Inflammatory macrophage (primary cell): ENCODE data around the gene BTBD9.

Source experiments
- DNase-seq, 2 donors: peaks; one replicate each; pipeline ENCODE4 v3.0.0-alpha.2; 2020 to 2022

The BTBD9 gene

DNA sequence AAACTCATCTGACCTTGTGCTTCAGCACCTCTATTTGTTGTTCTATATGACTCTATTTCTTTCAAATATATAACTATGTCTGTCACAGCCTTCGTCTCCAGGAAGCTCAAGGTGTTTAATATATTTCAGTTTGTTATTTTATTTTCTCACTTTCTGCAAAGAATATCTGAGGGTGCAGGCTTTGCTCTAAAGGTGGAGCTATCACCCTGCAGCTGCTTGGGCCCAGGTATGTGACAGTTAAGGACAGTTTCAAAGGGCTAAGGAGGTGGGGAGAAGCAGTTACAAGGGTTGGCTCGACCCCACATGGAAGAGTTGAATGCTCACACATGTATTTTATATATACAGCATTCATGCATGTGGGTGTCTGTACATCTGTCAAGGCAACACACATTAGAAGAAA lies 405.6 kb downstream of the BTBD9 start:
- DNase-seq: no peak

DNA sequence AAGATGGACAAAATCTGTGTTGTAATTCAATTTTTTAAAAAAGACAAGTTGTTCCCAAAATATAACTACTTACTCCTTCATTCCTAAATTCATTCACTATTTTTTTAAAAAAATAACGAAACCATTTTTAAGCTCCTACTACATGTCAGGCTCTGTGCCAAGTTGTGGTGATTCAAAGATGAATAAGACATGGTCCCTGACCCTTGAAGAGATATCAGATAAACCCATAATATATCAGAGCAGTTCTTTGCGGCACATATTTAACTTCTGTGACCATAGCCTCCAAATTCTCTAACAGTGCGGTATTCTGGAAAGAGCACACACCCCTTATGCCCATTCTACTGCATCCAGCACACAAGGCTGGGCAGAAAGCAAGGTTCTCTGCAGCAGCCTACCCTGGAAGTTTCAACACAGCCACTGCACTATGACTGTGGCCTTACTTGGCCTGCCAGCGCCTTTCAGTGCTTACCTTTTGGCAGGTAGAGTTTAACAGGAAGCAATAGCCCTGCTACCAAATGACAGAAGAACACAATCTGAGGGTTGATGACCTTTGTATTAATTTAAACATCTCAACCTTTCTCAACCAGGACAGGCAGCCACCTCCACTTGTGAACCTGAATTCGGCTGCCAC lies 406.5 kb downstream of the BTBD9 start:
- no peak for DNase-seq

- no peak for DNase-seq
Observed at GRCh38 chr6:38225766-38226165, 414.0 kb downstream of the BTBD9 start.

DNA sequence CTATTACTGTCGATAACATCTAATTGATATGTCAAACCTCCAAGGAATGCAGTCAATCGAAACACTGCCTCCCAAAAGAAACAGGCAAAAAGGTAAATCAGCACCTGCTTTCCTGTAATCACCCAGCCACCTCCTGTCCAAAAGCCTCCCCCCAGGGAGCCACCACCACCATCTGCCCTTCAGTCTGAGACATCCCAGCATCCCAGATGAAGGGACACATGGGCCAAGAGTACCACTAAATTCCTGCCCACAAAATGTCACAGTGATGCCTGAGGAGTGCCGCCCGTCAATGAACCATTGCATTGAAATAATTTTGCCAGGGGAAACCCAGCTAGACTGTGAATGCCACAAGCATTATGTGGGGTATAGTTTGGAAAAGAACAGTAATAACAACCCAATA lies 418.5 kb downstream of the BTBD9 start:
- no peak for DNase-seq

DNA sequence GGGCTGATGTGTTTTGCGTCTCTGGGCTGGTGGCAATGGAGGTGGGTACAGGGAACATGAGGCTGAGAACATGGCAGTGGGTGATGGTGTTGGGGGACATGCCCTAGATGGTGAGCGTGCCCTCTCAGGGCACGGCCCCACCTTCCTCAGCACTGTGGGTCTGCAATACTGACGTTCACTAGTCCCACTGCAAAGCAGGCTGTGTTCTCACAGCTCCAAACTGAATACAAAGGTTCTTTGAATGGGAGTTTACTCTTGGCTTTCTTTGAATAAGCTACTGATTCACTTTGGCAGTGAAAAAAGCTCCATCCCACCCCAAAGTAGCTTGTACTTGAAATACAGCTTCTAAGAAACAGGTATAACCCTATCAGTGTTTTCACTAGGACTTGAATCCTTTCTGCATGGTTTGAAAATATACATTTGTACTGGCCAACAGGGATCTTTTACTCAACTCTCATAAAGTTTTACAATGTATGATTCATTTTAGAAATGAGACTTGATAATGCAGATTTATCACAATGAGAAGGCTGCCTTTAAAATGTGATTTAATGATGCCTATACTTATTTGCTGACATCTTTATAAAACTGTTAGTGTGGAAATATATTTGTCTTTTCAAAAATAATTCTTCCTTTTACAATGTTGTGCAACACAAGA lies 419.5 kb downstream of the BTBD9 start:
- DNase-seq: no peak

DNA sequence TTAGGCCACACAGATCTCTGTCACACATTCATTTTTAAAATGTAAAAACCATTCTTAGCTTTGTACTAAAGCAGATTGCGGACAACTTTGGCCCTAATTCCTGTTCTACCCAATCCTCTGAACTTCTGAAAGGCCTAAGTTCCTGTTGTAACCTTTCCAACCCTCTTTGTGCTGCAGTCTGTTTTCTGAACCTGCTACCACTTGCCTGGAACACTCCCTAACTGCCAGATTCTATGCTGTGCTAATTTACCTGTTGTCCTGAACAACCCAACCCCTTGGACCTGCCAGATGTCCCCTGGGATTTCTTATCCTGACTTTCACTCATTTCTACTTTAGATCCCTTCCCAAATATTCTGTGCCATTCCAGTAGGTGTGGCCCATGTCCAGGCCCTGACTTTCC lies 421.5 kb downstream of the BTBD9 start:
- DNase-seq: no peak

DNA sequence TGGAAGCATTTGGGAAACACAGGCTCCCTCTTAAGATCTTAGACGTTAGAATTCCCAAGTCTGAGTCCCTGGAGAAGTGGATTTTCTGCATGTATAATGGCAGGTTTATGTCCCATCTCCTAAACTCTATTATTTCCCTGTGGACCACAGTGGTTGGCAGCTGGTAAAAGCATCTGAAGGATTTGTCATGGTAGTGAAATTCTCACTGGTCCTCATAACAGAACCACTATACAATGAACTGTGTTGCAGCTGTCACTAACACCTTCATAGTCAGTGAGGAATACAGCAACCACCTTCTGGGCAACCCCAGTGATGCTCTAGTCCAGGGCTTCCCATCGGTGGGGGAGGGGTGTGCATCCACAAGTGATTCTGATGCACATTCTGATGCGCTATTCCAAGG lies 423.3 kb downstream of the BTBD9 start:
- DNase-seq: no peak

DNA sequence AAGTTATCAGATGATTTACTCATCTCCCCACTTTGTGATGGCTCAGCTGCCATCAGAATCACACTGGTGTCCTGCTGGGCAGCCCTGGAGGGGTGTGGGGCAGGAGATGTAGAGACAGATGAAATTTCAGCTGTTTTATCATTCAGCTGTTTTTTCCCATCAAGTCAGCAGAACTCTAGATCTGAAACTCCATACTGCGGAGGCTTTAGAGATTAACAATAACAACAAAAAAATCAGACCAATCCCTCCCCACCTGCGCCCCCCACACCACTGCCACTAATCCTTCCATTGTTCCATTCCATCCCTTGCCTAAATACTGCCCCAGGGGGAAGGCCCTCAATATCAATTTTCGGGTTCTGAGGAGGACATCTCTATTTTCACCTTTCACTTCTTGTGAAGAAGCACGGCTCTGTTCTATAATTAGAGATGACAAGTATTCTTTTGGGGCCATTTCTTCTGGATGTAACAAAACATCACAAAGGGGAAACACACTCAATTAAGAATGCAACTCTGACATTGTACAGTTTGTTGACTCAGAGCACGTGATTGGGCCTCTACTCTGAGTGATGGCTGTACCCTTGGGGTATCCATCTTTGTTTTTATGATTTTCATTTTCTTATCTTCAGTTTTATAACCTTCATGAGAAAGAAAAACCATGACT lies 423.9 kb downstream of the BTBD9 start:
- DNase-seq: no peak

DNA sequence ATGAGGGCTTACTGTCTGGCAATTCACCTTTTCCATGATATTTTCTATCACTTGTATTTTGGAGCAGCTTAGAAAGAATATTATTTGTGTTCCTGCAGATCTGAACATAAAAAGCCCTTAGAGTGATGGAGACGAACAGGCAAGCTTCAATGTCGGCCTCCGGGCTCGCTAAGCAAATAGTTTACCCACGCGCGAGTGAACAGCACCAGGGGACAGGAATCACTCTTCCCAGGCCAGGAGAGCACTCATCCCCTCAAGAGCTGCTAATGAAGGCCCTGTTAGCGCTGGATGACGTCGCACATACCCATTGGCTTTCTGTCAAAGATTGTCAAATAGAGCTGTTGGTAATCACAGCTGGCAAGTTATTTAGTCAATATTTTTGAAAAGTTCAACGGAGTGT lies 424.5 kb downstream of the BTBD9 start:
- no peak for DNase-seq

GRCh38 chr6:38214159-38214558 lies 425.6 kb downstream of the BTBD9 start:
- DNase-seq: no peak

- DNase-seq: no peak
Observed at GRCh38 chr6:38213251-38213658, 426.5 kb downstream of the BTBD9 start.

GRCh38 chr6:38212579-38212978 lies 427.1 kb downstream of the BTBD9 start:
- DNase-seq: no peak

DNA sequence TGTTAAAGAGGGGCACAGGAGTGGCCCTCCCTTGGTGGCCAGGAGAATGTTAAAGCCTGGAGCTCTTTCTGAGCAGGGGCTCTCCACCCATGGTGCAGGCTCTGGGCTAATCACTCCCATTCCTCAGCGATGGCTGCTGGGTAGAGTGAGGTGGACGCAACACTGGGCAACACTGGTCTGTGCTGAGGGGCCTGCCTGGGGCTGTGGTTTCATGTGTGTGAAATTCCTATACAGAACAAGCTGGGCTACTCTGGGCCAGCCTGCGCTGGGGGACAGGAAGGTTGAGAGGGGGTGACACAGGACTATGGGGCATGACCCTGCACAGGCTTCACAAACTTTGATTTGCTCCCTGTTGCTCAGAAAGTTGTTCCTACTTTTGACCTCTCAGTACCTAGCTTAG lies 427.6 kb downstream of the BTBD9 start:
- DNase-seq: no peak

DNA sequence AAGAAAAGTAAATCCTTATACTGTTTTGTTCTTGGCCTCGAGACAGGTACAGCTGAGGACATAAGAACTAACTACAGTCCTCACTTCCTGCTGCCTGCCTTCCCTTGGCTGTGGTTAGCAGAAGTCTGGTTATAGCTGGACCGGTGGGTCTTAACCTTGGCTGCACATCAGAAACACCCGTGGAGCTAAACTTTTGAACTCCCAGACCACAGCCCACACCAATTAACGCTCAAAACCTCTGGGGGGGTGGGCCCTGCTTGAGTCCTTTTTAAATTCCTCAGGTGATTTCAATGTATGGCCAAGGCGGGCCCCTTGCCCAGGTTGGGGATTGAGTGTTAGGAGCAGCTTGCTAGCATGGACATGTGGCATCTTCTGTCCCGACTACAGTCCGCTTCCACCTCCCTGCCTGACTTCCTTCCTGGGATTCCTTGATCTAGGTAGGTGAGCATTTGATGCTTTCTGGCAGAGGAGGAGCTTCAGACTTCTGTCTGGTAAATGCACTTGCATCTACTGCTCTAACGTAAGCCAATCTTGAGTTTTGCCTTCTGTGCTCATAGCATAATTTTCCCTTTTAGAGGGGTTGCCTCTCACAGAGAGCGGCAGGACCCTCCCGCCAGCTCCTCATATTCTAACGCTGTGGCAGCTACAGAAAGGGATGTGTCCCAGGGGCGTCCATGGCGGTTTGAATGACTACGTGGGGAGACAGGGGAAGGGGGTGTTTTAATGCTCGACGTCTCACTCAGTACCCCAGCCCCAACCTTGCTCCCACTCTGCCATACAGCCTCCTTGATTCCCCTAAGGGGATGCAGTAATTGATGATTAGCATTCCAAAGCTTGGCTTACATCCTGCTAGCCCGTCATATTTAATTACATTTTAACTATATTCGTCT lies 430.1 kb downstream of the BTBD9 start:
- DNase-seq: no peak

- no peak for DNase-seq
Observed at GRCh38 chr6:38208028-38208427, 431.7 kb downstream of the BTBD9 start.

DNA sequence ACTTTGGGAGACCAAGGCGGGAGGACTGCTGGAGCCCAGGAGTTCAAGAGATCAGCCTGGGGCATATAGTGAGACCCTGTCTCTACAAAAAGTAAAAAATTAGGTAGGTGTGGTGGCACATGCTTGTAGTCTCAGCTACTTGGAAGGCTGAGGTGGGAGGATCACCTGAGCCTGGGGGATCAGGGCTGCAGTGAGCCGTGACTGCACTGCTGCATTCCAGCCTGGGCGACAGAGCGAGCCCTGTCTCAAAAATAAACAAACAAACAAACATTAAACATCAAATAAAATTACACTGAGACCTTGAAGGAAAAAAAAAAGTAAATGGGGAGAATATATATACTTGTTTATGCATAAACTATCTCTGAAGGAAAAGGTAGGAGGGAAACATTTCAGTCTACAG lies 432.4 kb downstream of the BTBD9 start:
- no peak for DNase-seq

GRCh38 chr6:38198219-38198618 lies 441.5 kb downstream of the BTBD9 start:
- DNase-seq: no peak

DNA sequence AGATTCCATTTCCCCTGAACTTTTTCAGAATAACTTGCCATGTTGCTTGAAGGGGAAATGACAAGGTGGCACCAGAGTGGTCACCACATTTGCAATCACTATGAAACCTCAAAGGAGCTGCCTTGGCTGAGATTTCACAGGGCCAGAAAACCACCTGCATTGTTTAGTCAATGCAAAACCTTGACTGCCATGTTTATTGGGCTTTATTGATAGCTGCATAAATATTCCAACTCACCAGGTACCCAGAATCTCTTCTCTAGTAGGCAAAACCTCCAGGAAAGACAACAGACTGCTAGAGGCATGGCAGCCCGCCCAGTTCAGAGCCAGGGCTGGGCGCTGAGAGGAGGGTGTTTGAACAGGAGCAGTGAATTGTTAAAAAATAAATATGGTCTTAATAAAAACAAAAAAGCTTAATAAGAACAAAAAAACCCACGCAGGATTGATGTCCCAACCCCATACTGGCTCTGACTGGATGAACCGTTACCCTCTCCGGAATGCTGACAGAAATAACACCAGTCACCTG lies 444.6 kb downstream of the BTBD9 start:
- DNase-seq: no peak

DNA sequence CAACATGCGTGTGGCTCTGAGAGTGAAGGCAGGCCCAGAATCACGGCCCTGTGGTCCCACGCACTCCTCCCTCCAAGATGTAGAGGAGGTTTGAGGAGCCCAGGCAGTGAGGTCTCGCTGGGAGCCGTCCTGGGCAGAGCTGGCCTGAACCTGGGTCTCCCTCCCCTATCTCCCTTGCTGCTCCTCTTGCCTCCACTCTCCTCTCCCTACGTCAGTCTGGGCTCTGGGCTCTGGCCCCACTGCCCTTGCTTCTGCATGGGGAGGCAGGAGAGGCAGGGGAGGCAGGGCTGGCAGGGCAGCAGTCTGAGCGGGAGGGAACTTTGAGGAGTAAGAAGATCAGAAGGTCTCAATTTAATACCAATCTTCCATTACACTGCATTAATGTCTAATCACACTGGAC lies 445.1 kb downstream of the BTBD9 start:
- no peak for DNase-seq

DNA sequence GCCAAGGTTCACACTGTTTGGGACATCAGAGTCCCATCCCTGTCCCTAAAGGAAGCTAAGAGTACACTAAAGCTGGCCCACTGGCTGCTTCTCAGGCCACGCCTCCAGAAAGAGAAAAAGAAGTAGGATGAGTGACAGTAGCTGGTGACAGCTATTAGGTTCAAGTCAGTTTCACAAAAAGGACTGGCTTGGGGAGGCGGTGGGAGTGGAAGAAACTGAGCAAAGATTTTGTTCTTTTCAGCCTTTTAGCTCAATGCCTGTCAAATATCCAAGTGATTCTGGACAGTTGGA lies 445.5 kb downstream of the BTBD9 start:
- DNase-seq: no peak

DNA sequence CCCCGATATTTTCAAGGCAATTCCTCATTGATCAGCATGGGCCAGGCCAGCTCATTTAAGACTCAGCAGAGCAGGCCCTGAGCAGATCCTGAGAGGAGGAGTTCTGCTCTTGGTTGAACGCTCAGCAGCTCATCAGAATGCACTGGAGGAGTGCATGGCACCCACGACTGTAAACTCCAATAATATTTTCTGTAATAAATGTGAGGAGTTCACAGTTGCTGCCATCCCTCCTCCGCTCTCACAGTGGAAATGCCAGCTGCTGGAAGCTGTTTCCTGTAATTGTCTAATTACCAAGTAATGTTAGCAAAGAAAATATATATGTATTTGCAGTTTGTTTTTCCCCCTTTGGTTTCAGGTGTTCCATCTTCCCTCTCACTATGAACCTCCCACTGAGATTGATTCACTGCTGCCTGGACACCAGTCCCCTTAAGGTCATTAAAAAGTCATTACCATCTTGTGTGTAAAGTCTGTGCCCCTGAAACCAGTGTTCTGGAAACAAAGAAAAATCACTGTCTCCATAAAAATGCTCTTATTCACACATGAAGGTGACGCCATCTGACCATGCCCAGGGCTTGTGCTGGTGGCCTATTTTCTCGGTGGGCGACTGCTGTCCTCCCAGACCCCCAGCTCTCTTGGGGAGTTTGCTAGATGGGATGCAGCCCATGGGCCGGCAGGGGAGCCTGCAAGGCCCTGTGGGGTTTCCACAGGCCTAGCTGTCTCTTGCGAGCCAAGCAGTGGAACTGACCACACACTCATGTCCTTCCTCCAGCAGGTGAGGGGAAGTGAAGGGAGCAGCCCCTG lies 446.0 kb downstream of the BTBD9 start:
- DNase-seq: no peak

- no peak for DNase-seq
Observed at GRCh38 chr6:38193051-38193450, 446.7 kb downstream of the BTBD9 start.
